Stimulated activated CD4-positive, alpha-beta T cell treated with anti-CD3 and anti-CD28 coated beads, Interleukin-12 subunit alpha, Interleukin-12 subunit beta, amount 100 ng/mL, for 4 hours (primary cell): Measurements from ENCODE around the gene LY86.
"Not testable (repeated sequence)": the region's sequence is repeated elsewhere in the genome, so short reads cannot be mapped to it uniquely, and the experiment has no call there.

Experiments
- DNase-seq: peaks from one replicate; pipeline ENCODE4 v3.0.0-alpha.2; 2020

LY86 gene

GRCh38 chr6:6654599-6655575 lies 66.4 kb downstream of the LY86 start:
- DNase-seq = no peak

GRCh38 chr6:6655805-6656251 lies 67.3 kb downstream of the LY86 start:
- no peak for DNase-seq

- DNase-seq = no peak
Observed at GRCh38 chr6:6656287-6656686, 67.8 kb downstream of the LY86 start.

GRCh38 chr6:6657085-6657819 lies 68.7 kb downstream of the LY86 start:
- no peak for DNase-seq

- no peak for DNase-seq
Observed at GRCh38 chr6:6657820-6658217, 69.3 kb downstream of the LY86 start.

- DNase-seq = no peak
Observed at GRCh38 chr6:6659600-6660327, 71.2 kb downstream of the LY86 start.

GRCh38 chr6:6660339-6661045 lies 72.0 kb downstream of the LY86 start:
- DNase-seq = no peak

GRCh38 chr6:6661191-6661590 lies 72.7 kb downstream of the LY86 start:
- no peak for DNase-seq

- no peak for DNase-seq
Observed at GRCh38 chr6:6661684-6662083, 73.2 kb downstream of the LY86 start.

GRCh38 chr6:6663421-6664135 lies 75.1 kb downstream of the LY86 start:
- no peak for DNase-seq

- DNase-seq = no peak
Observed at GRCh38 chr6:6665555-6666243, 77.2 kb downstream of the LY86 start.

GRCh38 chr6:6670150-6670549 lies 81.6 kb downstream of the LY86 start:
- DNase-seq = not testable (repeated sequence)

GRCh38 chr6:6674872-6675271 lies 86.4 kb downstream of the LY86 start:
- no peak for DNase-seq

- DNase-seq = peak; percentile 73
Observed at GRCh38 chr6:6676910-6677441, 88.5 kb downstream of the LY86 start.

GRCh38 chr6:6678185-6678671 lies 89.7 kb downstream of the LY86 start:
- DNase-seq = no peak

GRCh38 chr6:6678811-6679210 lies 90.3 kb downstream of the LY86 start:
- no peak for DNase-seq

- no peak for DNase-seq
Observed at GRCh38 chr6:6679633-6680032, 91.1 kb downstream of the LY86 start.

- DNase-seq = no peak
Observed at GRCh38 chr6:6680526-6680925, 92.0 kb downstream of the LY86 start.

GRCh38 chr6:6681075-6681849 lies 92.7 kb downstream of the LY86 start:
- DNase-seq = no peak

- no peak for DNase-seq
Observed at GRCh38 chr6:6682225-6682624, 93.7 kb downstream of the LY86 start.
